OCI-LY7 (cell line): ENCODE data around the gene UVSSA. TPM values are rescaled to one million over a fixed set of nuclear protein-coding genes. Genes with fewer than 3 reads are reported as not detected.

ENCODE experiments used
- BruUV-seq: library from RNA; stranded (reverse); fragments of 400-500 nt; replicated peaks from 2 replicates; lab custom pipeline; 2021; lab: Mats Ljungman, UMichigan
- CTCF ChIA-PET: fragments of 300-600 bp; sonication (Branson Sonifier 250); formaldehyde crosslinking; loops from one replicate; lab custom pipeline; 2022; ENCODE audit warnings: antibody characterized with exemption; ENCODE audit not compliant: unreplicated experiment; lab: Charles Lee
- POLR2A ChIA-PET: fragments of 300-600 bp; sonication (Branson Sonifier 250); formaldehyde crosslinking; loops from one replicate; lab custom pipeline; 2022; ENCODE audit warnings: antibody characterized with exemption; lab: Charles Lee
- DNase-seq: peaks from one replicate; pipeline ENCODE4 v3.0.0-alpha.2; 2015; ENCODE audit warnings: low spot score
- H2AFZ ChIP-seq: fragments of 200-600 bp; sonication (generic), shearing (Covaris generic); 2 replicates; pipeline ENCODE4 v1.6.1; 2014; ENCODE audit warnings: mild to moderate bottlenecking, antibody characterized with exemption, low read length, moderate library complexity
- H3K27ac ChIP-seq: fragments of 200-600 bp; sonication (generic); 2 replicates; pipeline ENCODE4 v1.5.1; 2014; ENCODE audit warnings: mixed run types, low read depth, mild to moderate bottlenecking, moderate library complexity, low read length, inconsistent platforms; ENCODE audit not compliant: poor library complexity, severe bottlenecking
- H3K36me3 ChIP-seq: fragments of 200-600 bp; sonication (generic); 2 replicates; pipeline ENCODE4 v1.6.1; 2014; ENCODE audit warnings: mild to moderate bottlenecking, antibody characterized with exemption, low read length, moderate library complexity, mixed read lengths; ENCODE audit not compliant: insufficient read depth
- H3K4me1 ChIP-seq: fragments of 200-600 bp; sonication (generic); 2 replicates; pipeline ENCODE4 v1.5.1; 2014; ENCODE audit warnings: mild to moderate bottlenecking, low read length; ENCODE audit not compliant: insufficient read depth, poor library complexity, severe bottlenecking
- H3K4me2 ChIP-seq: fragments of 200-600 bp; sonication (generic); 2 replicates; pipeline ENCODE4 v1.6.1; 2014; ENCODE audit warnings: mild to moderate bottlenecking, low read length
- H3K4me3 ChIP-seq: fragments of 200-600 bp; sonication (generic); 2 replicates; pipeline ENCODE4 v1.5.1; 2014; ENCODE audit warnings: mild to moderate bottlenecking, low read depth, low read length; ENCODE audit not compliant: poor library complexity, severe bottlenecking
- H3K79me2 ChIP-seq: fragments of 200-600 bp; sonication (generic); 2 replicates; pipeline ENCODE4 v1.6.1; 2016; ENCODE audit warnings: low read depth, mild to moderate bottlenecking, low read length, moderate library complexity, mixed read lengths; ENCODE audit not compliant: insufficient read depth
- H3K9me2 ChIP-seq: fragments of 200-600 bp; sonication (generic); 2 replicates; pipeline ENCODE4 v1.6.1; 2016; ENCODE audit warnings: mild to moderate bottlenecking, low read length, mixed read lengths; ENCODE audit not compliant: insufficient read depth
- H3K9me3 ChIP-seq: fragments of 200-600 bp; sonication (generic); 2 replicates; pipeline ENCODE4 v1.6.1; 2014; ENCODE audit warnings: mild to moderate bottlenecking, mixed run types, low read length, mixed read lengths
- H4K20me1 ChIP-seq: fragments of 200-600 bp; sonication (generic); 2 replicates; pipeline ENCODE4 v1.6.1; 2014; ENCODE audit warnings: mild to moderate bottlenecking, antibody characterized with exemption, low read length, moderate library complexity, mixed read lengths; ENCODE audit not compliant: insufficient read depth
- EZH2phosphoT487 ChIP-seq: fragments of 200-600 bp; sonication (generic); IDR thresholded peaks from 2 replicates; pipeline ENCODE4 v1.6.1; 2018; ENCODE audit warnings: low read depth, borderline replicate concordance, mild to moderate bottlenecking, mixed run types, antibody characterized with exemption, low read length, moderate library complexity, mixed read lengths
- intact Hi-C: fragments of 100-400 bp; cut with micrococcal nuclease; formaldehyde crosslinking; loops from one replicate; pipeline ENCODE4 v1.10.0; 2022; ENCODE audit not compliant: unreplicated experiment
- total RNA-seq, 2 experiments: library from RNA; depleted of rRNA in 1 of 2; stranded (reverse); fragments of >200 nt in 1 of 2; shearing (Covaris generic) in 1 of 2; gene quantifications; 2 replicates each; pipeline ENCODE4 v1.2.3, GENCODE V29; 2014 to 2022
- TF ChIP-seq, protein P1 (sequence below): fragments of 200-600 bp; sonication (generic); conservative IDR thresholded peaks from 2 replicates; pipeline ENCODE4 v1.5.1; 2014; ENCODE audit warnings: mild to moderate bottlenecking, antibody characterized with exemption, low read length, moderate library complexity, mixed read lengths

The UVSSA gene
- total RNA-seq, 2 experiments from 2014 or later, result 13.2 to 43.2 TPM

DNA sequence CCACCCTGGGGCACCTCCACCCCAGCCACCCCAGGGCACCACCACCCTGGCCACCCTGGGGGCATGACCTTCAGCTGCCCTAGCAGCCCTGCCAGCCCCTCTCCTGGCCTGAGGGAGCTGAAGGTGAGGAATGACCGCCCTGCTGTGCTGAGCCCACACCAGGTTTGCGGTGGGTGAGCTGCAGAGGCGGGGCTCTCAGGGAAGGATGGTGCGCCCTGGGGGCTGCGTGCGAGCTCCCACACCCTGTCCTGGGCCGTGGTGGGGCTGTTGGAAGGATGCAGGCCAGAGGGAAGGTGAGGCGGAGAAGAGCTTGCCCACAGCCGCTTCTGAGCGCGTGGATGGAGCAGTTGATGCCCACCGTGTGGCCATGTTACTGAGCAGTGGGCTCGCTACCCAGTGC lies 17.7 kb downstream of the UVSSA start:
- no peak overlapping the region for H2AFZ ChIP-seq
- intact Hi-C loops, result no loop called here
- H3K9me3 ChIP-seq, result no peaks in the 10 kb centered on the region
- POLR2A ChIA-PET, result interaction anchor here (0.5 kb wide), 1 partner anchor 199 kb away, joined by 3 read pairs; no protein-coding TSS in a partner anchor
- H3K9me2 ChIP-seq, result no peaks in the 10 kb centered on the region
- H3K4me2 ChIP-seq, result no peak overlapping the region
- TF ChIP-seq EZH2phosphoT487, result no peak
- TF ChIP-seq, protein P1, sequence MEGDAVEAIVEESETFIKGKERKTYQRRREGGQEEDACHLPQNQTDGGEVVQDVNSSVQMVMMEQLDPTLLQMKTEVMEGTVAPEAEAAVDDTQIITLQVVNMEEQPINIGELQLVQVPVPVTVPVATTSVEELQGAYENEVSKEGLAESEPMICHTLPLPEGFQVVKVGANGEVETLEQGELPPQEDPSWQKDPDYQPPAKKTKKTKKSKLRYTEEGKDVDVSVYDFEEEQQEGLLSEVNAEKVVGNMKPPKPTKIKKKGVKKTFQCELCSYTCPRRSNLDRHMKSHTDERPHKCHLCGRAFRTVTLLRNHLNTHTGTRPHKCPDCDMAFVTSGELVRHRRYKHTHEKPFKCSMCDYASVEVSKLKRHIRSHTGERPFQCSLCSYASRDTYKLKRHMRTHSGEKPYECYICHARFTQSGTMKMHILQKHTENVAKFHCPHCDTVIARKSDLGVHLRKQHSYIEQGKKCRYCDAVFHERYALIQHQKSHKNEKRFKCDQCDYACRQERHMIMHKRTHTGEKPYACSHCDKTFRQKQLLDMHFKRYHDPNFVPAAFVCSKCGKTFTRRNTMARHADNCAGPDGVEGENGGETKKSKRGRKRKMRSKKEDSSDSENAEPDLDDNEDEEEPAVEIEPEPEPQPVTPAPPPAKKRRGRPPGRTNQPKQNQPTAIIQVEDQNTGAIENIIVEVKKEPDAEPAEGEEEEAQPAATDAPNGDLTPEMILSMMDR, result no peak
- no TSS peak for BruUV-seq
- no peak overlapping the region for H3K27ac ChIP-seq
- H4K20me1 ChIP-seq, result no peaks in the 10 kb centered on the region
- H3K4me3 ChIP-seq, result no peak overlapping the region
- H3K4me1 ChIP-seq, result no peaks in the 10 kb centered on the region
- no peak for DNase-seq
- H3K36me3 ChIP-seq, result peaks cover 7% of the 10 kb centered on the region; the same call in 1 of the 2 replicates
- CTCF ChIA-PET, result no interaction called here
- H3K79me2 ChIP-seq, result no peaks in the 10 kb centered on the region

- no TSS peak for BruUV-seq
These were observed 18.5 kb downstream of the UVSSA start for GRCh38 chr4:1365271-1366178.

More at GRCh38 chr4:1365271-1366178, 18.5 kb downstream of the UVSSA start:
- Histone ChIP-seq H3K9me3 (no peaks in the 10 kb centered on the region), H3K79me2 (no peaks in the 10 kb centered on the region), H4K20me1 (no peaks in the 10 kb centered on the region), H3K27ac (no peak overlapping the region), H3K36me3 (peaks cover 8% of the 10 kb centered on the region; the same call in 1 of the 2 replicates), H3K4me1 (no peaks in the 10 kb centered on the region), H3K9me2 (no peaks in the 10 kb centered on the region), H3K4me3 (no peak overlapping the region), H2AFZ (no peak overlapping the region), H3K4me2 (no peak overlapping the region)
- ChIA-PET CTCF (no interaction called here), POLR2A (interaction anchor here (0.5 kb wide), 1 partner anchor 199 kb away, joined by 3 read pairs; no protein-coding TSS in a partner anchor)
- TF ChIP-seq EZH2phosphoT487, result no peak
- TF ChIP-seq, protein P1, result peak; percentile 47; the same call in 1 of the 2 replicates
- intact Hi-C loops, result no loop called here
- no peak for DNase-seq
